IMR-90 (cell line): Measurements from ENCODE around the gene PCP4. TPM values are rescaled to one million over a fixed set of nuclear protein-coding genes. Genes with fewer than 3 reads are reported as not detected.

Source experiments
- ATAC-seq: fragments of 200-7000 bp; cut with Tn5 transposase; 2 replicates; pipeline ENCODE4 v1.9.1; 2020; ENCODE audit warnings: low read depth, mild to moderate bottlenecking, moderate library complexity
- BruUV-seq: library from RNA; stranded (reverse); fragments of 400-500 nt; replicated peaks from 2 replicates; lab custom pipeline; 2021; lab: Mats Ljungman, UMichigan
- CTCF ChIA-PET: fragments of 300-600 bp; formaldehyde crosslinking; extraction: SDS; loops from one replicate; lab custom pipeline; 2021; ENCODE audit warnings: antibody characterized with exemption; lab: Yijun Ruan, JAX
- POLR2A ChIA-PET: fragments of 300-600 bp; sonication (Branson Sonifier 250); formaldehyde crosslinking; loops from one replicate; lab custom pipeline; 2022; ENCODE audit warnings: antibody characterized with exemption; ENCODE audit not compliant: unreplicated experiment; lab: Charles Lee
- DNase-seq: peaks from one replicate; pipeline ENCODE4 v3.0.0; 2013
- H2AFZ ChIP-seq: replicated peaks from 2 replicates; pipeline ENCODE3; 2013; ENCODE audit warnings: low read length, mild to moderate bottlenecking; ENCODE audit not compliant: poor library complexity
- H2AK5ac ChIP-seq: 2 replicates; pipeline ENCODE4 v1.6.1; 2013; ENCODE audit warnings: low read depth, low read length, inconsistent platforms
- H2AK9ac ChIP-seq: replicated peaks from 2 replicates; pipeline ENCODE3; 2013; ENCODE audit warnings: mild to moderate bottlenecking, low read depth, low read length, moderate library complexity; ENCODE audit not compliant: poor library complexity
- H2BK120ac ChIP-seq: 2 replicates; pipeline ENCODE4 v1.6.1; 2013; ENCODE audit warnings: low read depth, low read length, inconsistent platforms
- H2BK15ac ChIP-seq: 3 replicates; pipeline ENCODE4 v1.6.1; 2013; ENCODE audit warnings: low read depth, low read length, inconsistent platforms
- H2BK20ac ChIP-seq: 2 replicates; pipeline ENCODE4 v1.6.1; 2013; ENCODE audit warnings: low read depth, mild to moderate bottlenecking, inconsistent platforms, low read length, moderate library complexity
- H2BK5ac ChIP-seq: 2 replicates; pipeline ENCODE4 v1.6.1; 2013; ENCODE audit warnings: mild to moderate bottlenecking, low read depth, low read length, inconsistent platforms; ENCODE audit not compliant: poor library complexity, severe bottlenecking
- H3K14ac ChIP-seq: replicated peaks from 2 replicates; pipeline ENCODE4 v1.6.1; 2013; ENCODE audit warnings: low read depth, low read length, inconsistent platforms
- H3K18ac ChIP-seq: 2 replicates; pipeline ENCODE4 v1.6.1; 2013; ENCODE audit warnings: low read depth, low read length, control low read depth
- H3K23ac ChIP-seq: 2 replicates; pipeline ENCODE4 v1.6.1; 2013; ENCODE audit warnings: low read depth, low read length, inconsistent platforms
- H3K27ac ChIP-seq: 2 replicates; pipeline ENCODE4 v1.5.1; 2013; ENCODE audit warnings: mild to moderate bottlenecking, control low read depth, low read length; ENCODE audit not compliant: insufficient read depth
- H3K27me3 ChIP-seq: 2 replicates; pipeline ENCODE4 v1.6.1; 2013; ENCODE audit warnings: low read length; ENCODE audit not compliant: control insufficient read depth, insufficient read depth
- H3K36me3 ChIP-seq: 2 replicates; pipeline ENCODE4 v1.6.1; 2013; ENCODE audit warnings: low read length, mixed read lengths; ENCODE audit not compliant: control insufficient read depth, insufficient read depth
- H3K4ac ChIP-seq: 2 replicates; pipeline ENCODE4 v1.6.1; 2013; ENCODE audit warnings: low read depth, low read length, inconsistent platforms
- H3K4me1 ChIP-seq: 2 replicates; pipeline ENCODE4 v1.6.1; 2013; ENCODE audit warnings: low read length, mixed read lengths; ENCODE audit not compliant: control insufficient read depth, insufficient read depth
- H3K4me2 ChIP-seq: 2 replicates; pipeline ENCODE4 v1.6.1; 2013; ENCODE audit warnings: low read depth, mild to moderate bottlenecking, control low read depth, low read length, moderate library complexity
- H3K4me3 ChIP-seq: 2 replicates; pipeline ENCODE4 v1.5.1; 2013; ENCODE audit warnings: low read depth, mild to moderate bottlenecking, control low read depth, low read length, moderate library complexity; ENCODE audit not compliant: insufficient read depth
- H3K56ac ChIP-seq: 2 replicates; pipeline ENCODE4 v1.6.1; 2013; ENCODE audit warnings: low read length, inconsistent platforms; ENCODE audit not compliant: insufficient read depth; ENCODE audit errors: extremely low read depth
- H3K79me1 ChIP-seq, 2 experiments: 2 replicates each; pipeline ENCODE4 v1.6.1; 2013; ENCODE audit warnings: low read length in 2 of 2, inconsistent platforms in 1 of 2, low read depth in 1 of 2
- H3K9ac ChIP-seq: 2 replicates; pipeline ENCODE4 v1.6.1; 2013; ENCODE audit warnings: low read depth, low read length, control low read depth
- H3K9me1 ChIP-seq: 2 replicates; pipeline ENCODE4 v1.6.1; 2013; ENCODE audit warnings: low read length, inconsistent platforms; ENCODE audit not compliant: insufficient read depth
- H3K9me3 ChIP-seq: 2 replicates; pipeline ENCODE4 v1.6.1; 2013; ENCODE audit warnings: low read length; ENCODE audit not compliant: control insufficient read depth, insufficient read depth
- H4K20me1 ChIP-seq: 2 replicates; pipeline ENCODE4 v1.6.1; 2013; ENCODE audit warnings: low read length, inconsistent platforms; ENCODE audit not compliant: insufficient read depth
- H4K5ac ChIP-seq: 2 replicates; pipeline ENCODE4 v1.6.1; 2013; ENCODE audit warnings: mild to moderate bottlenecking, low read depth, low read length, control low read depth
- H4K8ac ChIP-seq, 2 experiments: 2 replicates each; pipeline ENCODE4 v1.6.1; 2013; ENCODE audit warnings: low read depth in 2 of 2, low read length in 2 of 2, control low read depth in 1 of 2, inconsistent platforms in 1 of 2
- H4K91ac ChIP-seq: 2 replicates; pipeline ENCODE4 v1.6.1; 2013; ENCODE audit warnings: low read depth, low read length, inconsistent platforms; ENCODE audit not compliant: insufficient read depth
- BHLHE40 ChIP-seq: fragments of 150-350 bp; IDR thresholded peaks from 2 replicates; pipeline ENCODE4 v1.6.1; 2016; ENCODE audit warnings: mild to moderate bottlenecking, low read depth, low read length
- CEBPB ChIP-seq: IDR thresholded peaks from 2 replicates; pipeline ENCODE4 v1.6.1; 2012; ENCODE audit warnings: low read depth, low read length, improper control_type of control experiment
- CHD1 ChIP-seq: IDR thresholded peaks from 2 replicates; pipeline ENCODE4 v1.6.1; 2012; ENCODE audit warnings: low read depth, low read length, improper control_type of control experiment
- FOS ChIP-seq: fragments of 150-350 bp; IDR thresholded peaks from 2 replicates; pipeline ENCODE4 v1.6.1; 2016; ENCODE audit warnings: low read depth, low read length
- MAFK ChIP-seq: IDR thresholded peaks from 2 replicates; pipeline ENCODE4 v1.6.1; 2012; ENCODE audit warnings: low read depth, low read length, improper control_type of control experiment
- MAZ ChIP-seq: IDR thresholded peaks from 2 replicates; pipeline ENCODE4 v1.6.1; 2012; ENCODE audit warnings: low read depth, mild to moderate bottlenecking, low read length, improper control_type of control experiment, moderate library complexity, borderline replicate concordance
- MXI1 ChIP-seq: IDR thresholded peaks from 2 replicates; pipeline ENCODE4 v1.6.1; 2012; ENCODE audit warnings: low read depth, mild to moderate bottlenecking, low read length, moderate library complexity, borderline replicate concordance
- NFE2L2 ChIP-seq: fragments of 150-350 bp; IDR thresholded peaks from 2 replicates; pipeline ENCODE4 v1.6.1; 2016; ENCODE audit warnings: low read depth, mild to moderate bottlenecking, low read length
- POLR2A ChIP-seq: IDR thresholded peaks from 2 replicates; pipeline ENCODE4 v1.6.1; 2012; ENCODE audit warnings: mild to moderate bottlenecking, low read depth, low read length
- RAD21 ChIP-seq: IDR thresholded peaks from 2 replicates; pipeline ENCODE4 v1.6.1; 2012; ENCODE audit warnings: low read length, improper control_type of control experiment
- RCOR1 ChIP-seq: IDR thresholded peaks from 2 replicates; pipeline ENCODE4 v1.6.1; 2012; ENCODE audit warnings: mild to moderate bottlenecking, low read length, improper control_type of control experiment; ENCODE audit not compliant: insufficient replicate concordance
- RFX5 ChIP-seq: IDR thresholded peaks from 2 replicates; pipeline ENCODE4 v1.8.0; 2012; ENCODE audit warnings: low read depth, mild to moderate bottlenecking, low read length, moderate library complexity
- SMC3 ChIP-seq: fragments of 150-350 bp; IDR thresholded peaks from 2 replicates; pipeline ENCODE4 v1.6.1; 2016; ENCODE audit warnings: low read depth, mild to moderate bottlenecking, antibody characterized with exemption, low read length, moderate library complexity
- WGBS, 2 experiments: methylation state at CpG; one replicate each; pipeline versions ENCODE4 v1.1.5 to v1.1.7; 2013; ENCODE audit warnings: missing lambda C conversion rate in 2 of 2; ENCODE audit not compliant: insufficient read length in 1 of 2; ENCODE audit errors: extremely low coverage in 2 of 2; 5-methylcytosine and 5-hydroxymethylcytosine counted together
- dilution Hi-C: fragments of 300-500 bp; cut with HindIII; formaldehyde crosslinking; loops from one replicate; pipeline ENCODE4 v1.14.3; 2018; ENCODE audit warnings: low sequenced_read_pairs; ENCODE audit not compliant: unreplicated experiment
- in situ Hi-C: fragments of 300-500 bp; cut with MboI; formaldehyde crosslinking; loops from 3 replicates; pipeline ENCODE4 v1.14.3; 2019; ENCODE audit warnings: low sequenced_read_pairs, inconsistent platforms, mixed read lengths
- intact Hi-C: fragments of 100-400 bp; cut with micrococcal nuclease; formaldehyde crosslinking; loops from 2 replicates; pipeline ENCODE4 v1.10.0; 2022
- polyA plus RNA-seq, 3 experiments: library from polyadenylated mRNA; depleted of rRNA; stranded (reverse); fragments of >200 nt; gene quantifications; 2 replicates each; pipeline ENCODE4 v1.2.3, GENCODE V29; 2012; ENCODE audit warnings: low replicate concordance in 1 of 3
- total RNA-seq: library from RNA; depleted of rRNA; stranded (reverse); fragments of >200 nt; gene quantifications from 2 replicates; pipeline ENCODE4 v1.2.3, GENCODE V29; 2012
- TF ChIP-seq, protein P1 (sequence below): conservative IDR thresholded peaks from 2 replicates; pipeline ENCODE4 v1.5.1; 2012; ENCODE audit warnings: mild to moderate bottlenecking, low read depth, low read length, improper control_type of control experiment
- TF ChIP-seq, protein P2 (sequence below): fragments of 150-350 bp; IDR thresholded peaks from 2 replicates; pipeline ENCODE4 v1.6.1; 2017; ENCODE audit warnings: mild to moderate bottlenecking, antibody characterized with exemption, low read length, low read depth
- TF ChIP-seq, protein P3 (sequence below): fragments of 150-350 bp; IDR thresholded peaks from 2 replicates; pipeline ENCODE4 v1.6.1; 2016; ENCODE audit warnings: low read depth, mild to moderate bottlenecking, low read length, moderate library complexity, borderline replicate concordance

PCP4 gene
- total and polyA plus RNA-seq, 2 of the 4 experiments (the other 2 are of a cell fraction): not detected

DNA sequence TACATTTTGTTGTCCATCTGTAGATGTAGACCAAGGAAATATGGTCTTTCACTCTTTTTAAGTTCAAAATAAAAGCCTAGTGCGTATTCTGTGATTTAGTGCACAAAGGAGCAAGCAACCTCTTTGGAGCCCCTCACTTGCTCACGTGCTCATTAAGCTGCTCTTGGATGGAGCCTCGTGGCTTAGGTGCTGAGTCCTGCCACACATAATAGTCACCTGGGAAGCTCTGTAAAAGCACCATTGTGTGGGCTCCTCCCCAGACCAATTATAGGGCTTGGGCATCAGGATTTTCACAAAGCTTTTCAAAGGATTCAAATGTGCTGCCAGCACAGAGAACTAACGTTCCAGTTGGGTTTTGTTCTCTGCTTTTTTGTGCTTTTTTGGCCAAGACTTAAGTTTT is 85.0 kb downstream of the PCP4 start:
- Histone ChIP-seq H3K4ac (no peak overlapping the region), H3K9me1 (no peaks in the 10 kb centered on the region), H3K4me3 (no peak overlapping the region), H4K5ac (no peak overlapping the region), H2BK20ac (no peak overlapping the region), H4K20me1 (no peaks in the 10 kb centered on the region), H3K27me3 (no peaks in the 10 kb centered on the region), H2BK5ac (no peak overlapping the region), H3K27ac (no peak overlapping the region), H3K56ac (no peak overlapping the region), H2AK9ac (no peak overlapping the region), H2AFZ (no peak overlapping the region), H2BK120ac (no peak overlapping the region), H3K4me2 (no peak overlapping the region), H2AK5ac (no peak overlapping the region), H3K4me1 (no peaks in the 10 kb centered on the region), H2BK15ac (no peak overlapping the region), H3K9me3 (peaks cover 34% of the 10 kb centered on the region), H3K23ac (no peak overlapping the region), H3K9ac (no peak overlapping the region), H4K8ac (no peak overlapping the region), H3K79me1 (no peaks in the 10 kb centered on the region), H3K36me3 (no peaks in the 10 kb centered on the region), H3K14ac (no peak overlapping the region), H3K18ac (no peak overlapping the region), H4K91ac (no peak overlapping the region)
- ChIA-PET CTCF (no interaction called here), POLR2A (no interaction called here)
- TF ChIP-seq MAFK (no peak), CHD1 (no peak), RAD21 (no peak), MAZ (no peak), POLR2A (no peak), CEBPB (no peak), FOS (no peak), MXI1 (no peak), NFE2L2 (no peak), RFX5 (no peak), BHLHE40 (no peak), SMC3 (no peak), RCOR1 (no peak)
- TF ChIP-seq, protein P1, sequence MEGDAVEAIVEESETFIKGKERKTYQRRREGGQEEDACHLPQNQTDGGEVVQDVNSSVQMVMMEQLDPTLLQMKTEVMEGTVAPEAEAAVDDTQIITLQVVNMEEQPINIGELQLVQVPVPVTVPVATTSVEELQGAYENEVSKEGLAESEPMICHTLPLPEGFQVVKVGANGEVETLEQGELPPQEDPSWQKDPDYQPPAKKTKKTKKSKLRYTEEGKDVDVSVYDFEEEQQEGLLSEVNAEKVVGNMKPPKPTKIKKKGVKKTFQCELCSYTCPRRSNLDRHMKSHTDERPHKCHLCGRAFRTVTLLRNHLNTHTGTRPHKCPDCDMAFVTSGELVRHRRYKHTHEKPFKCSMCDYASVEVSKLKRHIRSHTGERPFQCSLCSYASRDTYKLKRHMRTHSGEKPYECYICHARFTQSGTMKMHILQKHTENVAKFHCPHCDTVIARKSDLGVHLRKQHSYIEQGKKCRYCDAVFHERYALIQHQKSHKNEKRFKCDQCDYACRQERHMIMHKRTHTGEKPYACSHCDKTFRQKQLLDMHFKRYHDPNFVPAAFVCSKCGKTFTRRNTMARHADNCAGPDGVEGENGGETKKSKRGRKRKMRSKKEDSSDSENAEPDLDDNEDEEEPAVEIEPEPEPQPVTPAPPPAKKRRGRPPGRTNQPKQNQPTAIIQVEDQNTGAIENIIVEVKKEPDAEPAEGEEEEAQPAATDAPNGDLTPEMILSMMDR: no peak
- TF ChIP-seq, protein P2, sequence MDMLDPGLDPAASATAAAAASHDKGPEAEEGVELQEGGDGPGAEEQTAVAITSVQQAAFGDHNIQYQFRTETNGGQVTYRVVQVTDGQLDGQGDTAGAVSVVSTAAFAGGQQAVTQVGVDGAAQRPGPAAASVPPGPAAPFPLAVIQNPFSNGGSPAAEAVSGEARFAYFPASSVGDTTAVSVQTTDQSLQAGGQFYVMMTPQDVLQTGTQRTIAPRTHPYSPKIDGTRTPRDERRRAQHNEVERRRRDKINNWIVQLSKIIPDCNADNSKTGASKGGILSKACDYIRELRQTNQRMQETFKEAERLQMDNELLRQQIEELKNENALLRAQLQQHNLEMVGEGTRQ: no peak
- TF ChIP-seq, protein P3, sequence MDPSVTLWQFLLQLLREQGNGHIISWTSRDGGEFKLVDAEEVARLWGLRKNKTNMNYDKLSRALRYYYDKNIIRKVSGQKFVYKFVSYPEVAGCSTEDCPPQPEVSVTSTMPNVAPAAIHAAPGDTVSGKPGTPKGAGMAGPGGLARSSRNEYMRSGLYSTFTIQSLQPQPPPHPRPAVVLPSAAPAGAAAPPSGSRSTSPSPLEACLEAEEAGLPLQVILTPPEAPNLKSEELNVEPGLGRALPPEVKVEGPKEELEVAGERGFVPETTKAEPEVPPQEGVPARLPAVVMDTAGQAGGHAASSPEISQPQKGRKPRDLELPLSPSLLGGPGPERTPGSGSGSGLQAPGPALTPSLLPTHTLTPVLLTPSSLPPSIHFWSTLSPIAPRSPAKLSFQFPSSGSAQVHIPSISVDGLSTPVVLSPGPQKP: no peak
- dilution Hi-C loops: no loop called here
- 33% methylated on average over 3 of the region's 4 CpGs; no CpG with 5 or more reads in 1 of the 2 experiments for WGBS, 2 experiments
- intact Hi-C loops: no loop called here
- DNase-seq: no peak
- no peak for ATAC-seq
- BruUV-seq: no TSS peak
- in situ Hi-C loops: loop anchor here (25.0 kb wide), 1 partner anchor 135 kb away; no protein-coding TSS in a partner anchor
